GM18867 (cell line): ENCODE measurements around the gene AFF2.
A peak's percentile ranks its signal among the peaks of the same experiment; 100 is the strongest.

Source experiments
- ATAC-seq: cut with Tn5 transposase; IDR thresholded peaks from one replicate; pipeline ENCODE4 v1.9.1; 2021; ENCODE audit warnings: mild to moderate bottlenecking, moderate library complexity; ENCODE audit not compliant: unreplicated experiment

Gene AFF2

DNA sequence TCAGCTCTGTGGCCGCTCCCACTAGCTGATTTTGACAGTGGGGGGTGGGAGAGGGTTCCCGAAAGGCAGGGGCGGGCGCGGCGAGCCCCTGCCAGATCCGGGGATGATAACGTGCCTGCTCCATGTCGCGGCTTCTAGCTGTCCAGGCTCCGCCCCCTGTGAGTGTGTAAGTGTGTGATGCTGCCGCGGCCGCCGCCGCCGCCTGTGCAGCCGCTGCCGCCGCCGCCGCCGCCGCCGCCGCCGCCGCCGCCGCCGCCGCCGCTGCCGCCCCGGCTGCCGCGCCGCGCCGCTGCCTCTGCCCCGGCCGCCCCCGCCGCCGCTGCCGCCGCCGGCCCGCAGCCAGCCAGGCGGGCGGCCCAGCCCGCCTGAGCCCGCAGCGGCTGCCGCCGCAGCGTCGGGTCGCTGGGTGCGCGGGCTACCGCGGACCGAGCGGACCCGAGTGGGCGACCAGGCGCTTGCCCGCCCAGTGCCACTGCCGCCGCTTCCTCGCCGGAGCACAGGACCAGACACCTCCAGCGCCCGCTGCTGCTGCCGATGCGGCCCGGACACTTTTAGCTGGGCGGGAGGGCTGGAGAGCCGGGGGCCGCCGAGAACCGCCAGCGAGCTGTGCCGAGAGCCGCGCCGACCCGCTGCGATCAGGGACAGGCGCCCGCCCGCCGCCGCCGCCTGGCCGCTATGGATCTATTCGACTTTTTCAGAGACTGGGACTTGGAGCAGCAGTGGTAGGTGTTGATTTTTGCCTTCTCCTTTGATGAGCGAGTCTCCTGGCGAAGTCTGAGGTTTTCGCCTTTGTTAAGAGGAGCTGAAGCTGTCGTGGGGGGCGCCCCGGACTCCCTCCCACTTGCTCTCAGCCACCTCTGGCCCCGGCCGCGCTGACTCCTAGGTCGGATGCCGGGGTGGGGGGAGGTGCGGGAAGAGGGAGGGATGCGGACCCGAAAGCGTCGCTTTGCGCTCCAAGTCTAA is at the start of gene AFF2:
TSS of gene AFF2 (plus strand) at position 195 of the 963 bp plus-strand sequence. CDS start at position 676, 481 bp downstream.
- ATAC-seq = peak; percentile 62

DNA sequence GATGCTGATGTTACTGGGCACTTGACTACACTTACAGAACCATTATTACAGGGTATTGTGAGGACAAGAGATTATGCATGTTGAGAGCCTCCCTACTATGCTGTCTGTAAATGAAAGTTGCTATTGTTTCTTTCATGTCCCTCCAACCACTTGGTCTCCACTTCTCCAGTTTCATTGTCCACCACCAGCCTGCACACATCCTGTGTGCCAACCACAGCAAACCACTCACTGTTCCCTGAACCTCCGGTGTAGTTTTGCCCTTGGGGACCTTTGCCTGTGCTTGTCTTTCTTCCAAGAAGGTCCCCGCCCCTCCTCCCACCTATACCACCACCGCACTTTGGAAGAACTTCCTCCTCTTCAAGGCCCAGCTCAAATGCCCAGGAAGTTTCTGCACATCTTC is 43.1 kb upstream of the AFF2 start:
- peak; percentile 32 for ATAC-seq

DNA sequence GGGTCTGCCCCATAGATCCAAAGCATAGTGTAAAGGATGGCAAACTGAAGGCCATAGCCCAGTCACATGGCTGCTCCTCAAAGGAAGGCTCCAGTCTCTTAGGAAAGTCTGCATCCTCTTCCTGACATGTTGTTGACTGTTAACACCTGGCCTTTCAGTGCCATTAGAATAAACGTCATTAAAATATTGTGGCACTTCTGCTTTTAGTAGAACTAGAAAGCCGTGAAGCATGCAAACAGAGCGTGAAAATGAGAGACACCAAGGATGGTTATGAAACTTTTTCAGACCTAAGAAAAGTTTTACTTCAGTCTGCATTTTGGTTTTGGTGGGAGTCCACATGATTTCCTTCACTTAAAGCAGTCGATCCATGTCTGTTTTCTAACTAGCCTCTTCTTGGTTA is 41.1 kb upstream of the AFF2 start:
- ATAC-seq = peak; percentile 95

DNA sequence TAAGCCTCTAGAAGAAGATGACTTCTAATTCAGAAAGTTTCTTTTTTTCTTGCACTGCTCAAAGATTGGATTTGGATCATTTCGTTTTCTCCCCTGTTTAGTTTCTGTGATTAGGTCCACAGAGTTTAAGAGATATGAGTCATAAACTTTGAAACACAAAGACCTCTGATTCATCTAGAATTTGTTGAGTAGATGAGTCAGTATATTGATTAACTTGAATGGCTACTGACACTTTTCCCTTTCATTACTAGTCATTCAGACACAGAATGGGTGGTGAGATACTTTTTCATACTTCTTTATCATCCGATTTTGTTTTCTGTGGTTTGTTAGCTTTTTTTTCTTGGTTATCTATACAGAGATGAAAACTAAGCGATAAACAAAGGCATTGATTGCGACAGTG is 34.1 kb upstream of the AFF2 start:
- ATAC-seq = peak; percentile 86

- ATAC-seq = no peak
These were observed 30.1 kb upstream of the AFF2 start for GRCh38 chrX:148470324-148470723.

DNA sequence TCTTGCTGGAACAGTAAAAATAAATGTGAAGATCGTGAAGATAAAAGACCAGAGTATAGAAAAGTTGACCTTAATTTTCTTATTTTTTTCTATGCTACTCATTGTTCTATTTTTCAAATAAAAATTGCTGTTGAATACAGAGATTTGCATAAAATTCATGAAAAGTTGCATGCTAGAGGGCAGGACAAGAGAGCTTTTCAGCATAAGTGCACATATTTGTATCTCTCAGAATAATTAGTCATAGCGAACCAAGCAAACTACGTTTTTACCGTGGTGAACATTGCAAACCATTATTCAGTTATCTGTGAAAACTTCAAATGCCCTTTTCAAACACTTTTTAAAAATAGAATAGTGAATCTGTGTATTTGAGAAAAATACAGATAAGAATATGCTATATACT is 26.4 kb upstream of the AFF2 start:
- no peak for ATAC-seq

DNA sequence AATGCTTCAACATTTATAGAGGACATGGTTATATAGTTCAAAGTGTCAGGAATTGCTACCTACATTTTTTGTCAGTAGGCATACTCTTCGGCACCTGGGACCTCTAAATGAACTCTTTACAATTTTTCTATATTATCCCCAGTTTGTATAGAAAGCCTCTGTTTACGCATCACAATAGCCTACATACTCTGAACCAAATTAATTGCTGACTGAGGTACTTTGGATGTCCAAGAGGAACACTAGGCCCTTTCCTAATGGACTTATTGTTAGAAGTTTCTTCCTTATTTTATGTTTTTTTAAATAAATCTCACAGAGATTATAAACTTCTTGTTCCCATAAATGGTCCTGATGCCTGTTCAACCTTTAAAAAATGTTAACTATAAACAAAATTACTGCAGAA is 8.4 kb upstream of the AFF2 start:
- ATAC-seq = no peak

- no peak for ATAC-seq
These were observed 5.2 kb upstream of the AFF2 start for GRCh38 chrX:148495176-148495575.

GRCh38 chrX:148498067-148498466 is 2.4 kb upstream of the AFF2 start:
- no peak for ATAC-seq

DNA sequence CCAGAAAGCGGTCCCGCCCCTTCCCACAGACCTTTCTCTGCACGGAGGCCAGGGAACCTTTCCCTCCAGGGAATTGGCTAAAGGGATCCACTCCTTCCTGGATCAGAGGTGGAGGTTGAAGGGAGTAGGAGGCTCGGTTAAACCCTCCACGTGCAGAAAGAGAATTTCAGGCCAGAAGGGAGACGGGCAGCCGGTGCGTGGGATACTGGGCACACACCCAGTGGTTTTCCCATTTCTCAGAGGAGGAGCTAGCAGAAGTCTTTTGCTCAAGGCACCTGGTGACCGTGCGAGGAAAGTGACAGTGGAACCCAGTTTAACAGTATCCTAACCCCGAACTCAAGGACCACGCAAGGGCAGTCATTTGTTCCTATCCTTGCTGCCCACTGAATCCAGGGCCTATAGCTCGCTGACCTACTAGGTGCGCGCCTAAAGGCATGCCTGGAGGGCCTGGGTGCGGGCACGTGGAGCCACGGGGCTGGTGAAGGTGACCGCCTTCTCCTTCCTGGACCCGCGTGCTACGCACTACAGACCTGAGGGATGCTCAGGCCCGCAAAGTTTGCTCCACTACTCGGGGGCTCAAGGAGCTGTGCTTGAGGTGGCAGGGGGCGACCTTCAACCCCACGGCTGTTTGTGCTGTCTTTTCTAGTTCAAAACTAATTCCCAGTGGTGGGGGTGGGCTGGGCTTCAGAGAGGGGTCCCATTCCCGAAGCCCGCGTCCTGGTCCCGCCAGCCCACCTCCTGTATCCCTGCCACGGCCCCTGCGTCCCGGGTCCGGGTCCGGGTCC is 587 bp upstream of the AFF2 start:
- ATAC-seq = no peak

GRCh38 chrX:148501386-148502066 is 1.1 kb downstream of the AFF2 start:
- ATAC-seq = peak; percentile 23

GRCh38 chrX:148504506-148504905 is 4.1 kb downstream of the AFF2 start:
- ATAC-seq = no peak

DNA sequence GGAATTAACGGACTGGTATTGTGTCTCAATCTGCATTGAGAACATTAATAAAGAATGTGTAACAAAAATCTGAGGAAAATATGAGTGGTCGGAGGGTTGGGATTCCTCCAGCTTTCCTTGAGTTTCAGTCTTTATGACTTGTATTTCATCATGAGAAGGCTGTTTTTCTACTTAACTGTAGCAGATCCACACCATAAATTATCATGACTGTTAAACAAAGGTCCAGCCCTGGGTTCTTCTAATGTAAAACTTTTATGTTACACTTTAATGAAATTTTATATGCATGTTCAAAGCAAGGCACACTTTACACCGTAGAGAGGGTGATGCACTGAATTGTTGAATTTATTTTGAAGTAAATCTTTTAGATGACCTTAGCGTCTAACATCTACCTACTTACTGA is 7.0 kb downstream of the AFF2 start:
- no peak for ATAC-seq

- ATAC-seq = no peak
These were observed 12.0 kb downstream of the AFF2 start for GRCh38 chrX:148512453-148512852.

DNA sequence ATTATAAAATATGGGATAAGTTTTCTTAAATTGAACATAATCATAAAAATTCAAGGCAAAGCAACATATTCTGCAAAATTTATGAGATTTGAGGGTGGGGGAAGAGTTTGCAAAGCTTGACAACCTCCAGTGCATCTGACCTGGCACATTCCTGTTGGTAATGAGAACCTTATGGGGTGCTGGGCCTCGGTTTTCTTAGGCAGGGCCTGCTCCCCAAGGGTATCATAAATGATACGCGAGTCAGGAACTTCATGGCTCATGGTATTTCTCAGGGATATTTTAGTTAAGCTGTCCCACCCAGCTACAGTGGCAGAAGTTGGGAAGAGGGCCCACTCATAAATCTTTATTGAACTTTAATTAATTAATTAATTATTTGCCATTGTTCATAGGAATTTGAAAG is 13.2 kb downstream of the AFF2 start:
- no peak for ATAC-seq

DNA sequence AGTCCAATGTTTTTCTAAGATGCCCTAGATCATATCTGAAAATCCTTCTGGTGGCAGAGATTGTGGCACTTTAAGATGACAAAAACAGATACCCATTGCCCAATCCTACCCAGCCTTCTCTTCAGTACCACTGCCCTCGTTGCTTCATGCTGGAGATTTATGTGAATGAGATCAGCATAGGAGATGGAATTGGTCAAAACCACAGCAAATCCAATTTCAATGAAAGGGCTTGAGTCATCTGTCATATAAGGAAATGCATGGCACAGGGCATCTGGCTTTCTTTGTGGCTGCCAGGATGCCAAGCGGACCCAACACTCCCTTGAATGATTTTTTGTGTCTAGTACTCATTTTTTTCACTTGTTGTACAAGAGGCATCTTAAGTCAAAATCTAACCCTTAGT is 16.8 kb downstream of the AFF2 start:
- ATAC-seq = no peak

GRCh38 chrX:148522006-148522405 is 21.6 kb downstream of the AFF2 start:
- ATAC-seq = no peak

- ATAC-seq = no peak
These were observed 23.1 kb downstream of the AFF2 start for GRCh38 chrX:148523303-148524080.

GRCh38 chrX:148530464-148531077 is 30.2 kb downstream of the AFF2 start:
- no peak for ATAC-seq

GRCh38 chrX:148534291-148534690 is 33.9 kb downstream of the AFF2 start:
- ATAC-seq = no peak
